GM12892 (cell line): ENCODE results near the gene ATG2A.

ENCODE experiments used
- POLR2A ChIP-seq: IDR thresholded peaks from 2 replicates; pipeline ENCODE4 v1.6.1; 2011; ENCODE audit warnings: low read depth, low read length, control low read depth
- TAF1 ChIP-seq: IDR thresholded peaks from 2 replicates; pipeline ENCODE4 v1.6.1; 2011; ENCODE audit warnings: low read depth, mild to moderate bottlenecking, control low read depth, low read length, borderline replicate concordance

GRCh38 chr11:64916775-64917662 lies at the start of gene ATG2A:
- TF ChIP-seq POLR2A (peak; percentile 73; the same call in 1 of the 2 replicates), TAF1 (peak; percentile 60; the same call in 1 of the 2 replicates)
